Measurements from ENCODE around the gene PRSS38. TPM values are rescaled to one million over a fixed set of nuclear protein-coding genes. Genes with fewer than 3 reads are reported as not detected.
A peak's percentile ranks its signal among the peaks of the same experiment; 100 is the strongest.

Gene PRSS38
- not detected for total RNA-seq
- polyA plus RNA-seq (2013, experiment 1 of 2): not detected
- polyA plus RNA-seq (2013, experiment 2 of 2): not detected
- total RNA-seq: 0 to 0.08 (median 0) reads per million in 172 experiments

- ChIA-PET CTCF (no interaction called here), POLR2A (no interaction called here)
- no peaks in the 10 kb centered on the region for H3K4me1 Mint-ChIP-seq (ENCODE audit: low read depth)
- no peaks in the 10 kb centered on the region for H3K27me3 Mint-ChIP-seq
- Histone ChIP-seq H3K4me3 (ENCODE audit: low read length) (no peak within 1 kb of the TSS), H3K27ac (ENCODE audit: low read depth in 1 of 2, low read length in 2 of 2) (no peak within 1 kb of the TSS), H3K9me3 (ENCODE audit: control insufficient read depth in 1 of 2, insufficient read depth in 1 of 2, low read length in 2 of 2) (peaks cover 8 to 30% of the 10 kb centered on the region in 2 experiments), H3K36me3 (ENCODE audit: insufficient read depth, low read length) (no peaks in the 10 kb centered on the region), H3K27me3 (ENCODE audit: control insufficient read depth in 1 of 2, insufficient read depth in 2 of 2, low read length in 2 of 2) (no peaks in the 10 kb centered on the region), H3K4me1 (ENCODE audit: insufficient read depth, low read length) (peaks cover 5% of the 10 kb centered on the region)
- no peak within 1 kb of the TSS for H3K4me3 Mint-ChIP-seq
- intact Hi-C loops (cut with DNase I, micrococcal nuclease): no loop called here
- DNase-seq (no peak), ATAC-seq (ENCODE audit: poor library complexity) (no peak)
- H3K36me3 Mint-ChIP-seq (ENCODE audit: low read depth): peaks cover 15% of the 10 kb centered on the region
- no peak for TF ChIP-seq CTCF (IDR thresholded peaks at IDR 0.05)
- H3K27ac Mint-ChIP-seq: no peak within 1 kb of the TSS
- peaks cover 10% of the 10 kb centered on the region for H3K9me3 Mint-ChIP-seq
These were observed at the start of gene PRSS38 for GRCh38 chr1:227815468-227816409. TSS of gene PRSS38 (plus strand) at chr1:227815675. CDS start at chr1:227815717, 42 bp downstream.

- intact Hi-C loops (cut with DNase I, micrococcal nuclease): loop anchor here in 1 of 2 experiments (5.0 kb wide), 1 partner anchor 121 kb away; no protein-coding TSS in a partner anchor
- Mint-ChIP-seq H3K4me3 (peak overlapping the region; percentile 71), H3K4me1 (ENCODE audit: low read depth) (peaks cover 63% of the 10 kb centered on the region), H3K9me3 (no peaks in the 10 kb centered on the region), H3K27me3 (no peaks in the 10 kb centered on the region), H3K27ac (peak overlapping the region; percentile 90), H3K36me3 (ENCODE audit: low read depth) (peaks cover 26% of the 10 kb centered on the region)
- no peaks in the 10 kb centered on the region for H3K9me3 ChIP-seq (ENCODE audit: control insufficient read depth in 1 of 2, insufficient read depth in 1 of 2, low read length in 2 of 2)
- H3K27ac ChIP-seq (ENCODE audit: low read depth in 1 of 2, low read length in 2 of 2): peak overlapping the region; percentile 46 to 59
- H3K27me3 ChIP-seq (ENCODE audit: control insufficient read depth in 1 of 2, insufficient read depth in 2 of 2, low read length in 2 of 2): no peaks in the 10 kb centered on the region
- CTCF ChIA-PET: interaction anchor here (0.8 to 1.8 kb wide), 5 partner anchors 9 to 188 kb away, joined by 3 to 6 read pairs (median 4); no protein-coding TSS in a partner anchor
- DNase-seq (peak; percentile 55 to 90 (median 79)), ATAC-seq (ENCODE audit: poor library complexity) (peak; percentile 78)
- POLR2A ChIA-PET: interaction anchor here (0.7 to 2.2 kb wide), 8 partner anchors 8 to 399 kb away, joined by 3 to 37 read pairs (median 4); partner anchors contain the start of genes ARF1, IBA57, JMJD4 and SNAP47
- peak overlapping the region; percentile 9 for H3K4me3 ChIP-seq (ENCODE audit: low read length)
- peaks cover 65% of the 10 kb centered on the region for H3K4me1 ChIP-seq (ENCODE audit: insufficient read depth, low read length)
- H3K36me3 ChIP-seq (ENCODE audit: insufficient read depth, low read length): peaks cover 33% of the 10 kb centered on the region
- no peak for TF ChIP-seq CTCF (IDR thresholded peaks at IDR 0.05)
These were observed 49.4 kb upstream of the PRSS38 start for GRCh38 chr1:227766015-227766634.

- CTCF ChIA-PET: interaction anchor here (0.8 to 1.8 kb wide), 4 partner anchors 8 to 187 kb away, joined by 3 to 6 read pairs (median 4); no protein-coding TSS in a partner anchor
- no peaks in the 10 kb centered on the region for H3K9me3 Mint-ChIP-seq
- H3K27ac Mint-ChIP-seq: peak overlapping the region; percentile 90
- H3K4me1 Mint-ChIP-seq (ENCODE audit: low read depth): peaks cover 57% of the 10 kb centered on the region
- peaks cover 30% of the 10 kb centered on the region for H3K36me3 ChIP-seq (ENCODE audit: insufficient read depth, low read length)
- H3K4me3 ChIP-seq (ENCODE audit: low read length): peak overlapping the region; percentile 9
- H3K9me3 ChIP-seq (ENCODE audit: control insufficient read depth in 1 of 2, insufficient read depth in 1 of 2, low read length in 2 of 2): no peaks in the 10 kb centered on the region
- no peaks in the 10 kb centered on the region for H3K27me3 Mint-ChIP-seq
- peaks cover 60% of the 10 kb centered on the region for H3K4me1 ChIP-seq (ENCODE audit: insufficient read depth, low read length)
- no peak for TF ChIP-seq CTCF (IDR thresholded peaks at IDR 0.05)
- ATAC-seq (ENCODE audit: poor library complexity): no peak
- DNase-seq: peak in 2 of 14 experiments; percentile 23 to 33
- intact Hi-C loops (cut with DNase I, micrococcal nuclease): loop anchor here in 1 of 2 experiments (5.0 kb wide), 1 partner anchor 121 kb away; no protein-coding TSS in a partner anchor
- peaks cover 26% of the 10 kb centered on the region for H3K36me3 Mint-ChIP-seq (ENCODE audit: low read depth)
- no peaks in the 10 kb centered on the region for H3K27me3 ChIP-seq (ENCODE audit: control insufficient read depth in 1 of 2, insufficient read depth in 2 of 2, low read length in 2 of 2)
- peak overlapping the region in 1 of 2 donors; percentile 46 for H3K27ac ChIP-seq (ENCODE audit: low read depth in 1 of 2, low read length in 2 of 2)
- H3K4me3 Mint-ChIP-seq: peak overlapping the region; percentile 71
- POLR2A ChIA-PET: interaction anchor here (0.8 to 2.2 kb wide), 7 partner anchors 7 to 315 kb away, joined by 4 to 37 read pairs (median 5); partner anchors contain the start of genes ARF1, JMJD4, SNAP47 and ZNF678
These were observed 48.7 kb upstream of the PRSS38 start for GRCh38 chr1:227766653-227767277.

Measured in CD4-positive, alpha-beta T cell (primary cell).